Stimulated activated CD8-positive, alpha-beta memory T cell treated with anti-CD3 and anti-CD28 coated beads, Interleukin-15, amount 100 ng/mL, for 24 hours (primary cell): Measurements from ENCODE around the gene ERMP1.
"Not testable (repeated sequence)": the region's sequence is repeated elsewhere in the genome, so short reads cannot be mapped to it uniquely, and the experiment has no call there.

Experiments used
- DNase-seq: peaks from one replicate; pipeline ENCODE4 v3.0.0-alpha.2; 2020; ENCODE audit warnings: low read depth

ERMP1 gene

DNA sequence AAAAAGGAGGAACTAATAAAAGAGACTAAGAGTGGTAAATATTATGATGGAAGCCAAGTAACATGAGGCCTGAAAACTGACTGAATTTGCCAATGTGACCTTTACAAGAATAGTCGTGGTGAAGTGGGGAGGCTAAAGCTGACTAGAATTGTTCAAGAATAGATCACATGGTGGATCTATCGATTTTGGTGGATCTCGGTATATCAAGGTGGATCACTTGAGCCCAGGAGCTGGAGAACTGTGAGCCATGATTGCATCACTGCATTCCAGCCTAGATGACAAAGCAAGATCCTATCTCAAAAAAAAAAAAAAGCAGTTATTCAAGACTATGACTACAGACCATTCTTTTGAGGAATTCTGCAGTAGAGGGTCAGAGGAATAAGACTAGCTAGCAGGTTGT is 15.1 kb downstream of the ERMP1 start:
- DNase-seq, result no peak

DNA sequence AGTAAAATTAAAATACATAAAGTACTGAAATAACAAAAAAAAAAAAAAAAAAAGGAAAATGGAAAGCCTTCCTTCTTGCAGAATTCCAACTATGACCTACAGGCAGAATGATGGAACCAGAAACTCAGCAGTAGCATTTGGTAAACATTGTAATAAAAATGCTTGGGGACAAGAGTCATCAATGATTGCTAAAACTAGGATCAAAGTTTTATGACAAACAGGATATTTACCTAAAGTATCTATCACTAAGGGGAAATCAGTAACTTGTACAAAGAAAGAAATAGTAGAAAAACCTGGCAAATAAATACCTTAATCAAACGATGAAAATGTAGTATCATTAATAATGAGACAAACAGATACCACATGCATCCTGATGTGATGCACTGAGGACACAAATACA is 17.5 kb downstream of the ERMP1 start:
- DNase-seq, result no peak

DNA sequence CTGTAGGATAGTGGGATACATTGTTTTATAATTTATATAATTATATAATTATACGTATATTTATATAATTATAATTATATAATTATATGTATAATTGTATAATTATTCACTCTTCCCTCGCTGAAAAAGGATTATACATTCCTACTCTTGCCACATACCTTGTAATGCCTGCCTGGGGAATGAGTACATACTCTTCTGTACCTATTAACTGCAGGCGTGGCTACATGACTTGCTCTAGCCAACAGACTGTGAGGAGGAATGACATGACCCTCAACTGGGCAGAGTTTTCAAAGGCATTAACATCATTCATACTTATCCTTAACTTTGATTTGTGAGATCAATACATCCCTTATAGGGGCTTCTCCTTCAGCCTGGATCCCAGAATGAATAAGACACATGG is 19.1 kb downstream of the ERMP1 start:
- no peak for DNase-seq

DNA sequence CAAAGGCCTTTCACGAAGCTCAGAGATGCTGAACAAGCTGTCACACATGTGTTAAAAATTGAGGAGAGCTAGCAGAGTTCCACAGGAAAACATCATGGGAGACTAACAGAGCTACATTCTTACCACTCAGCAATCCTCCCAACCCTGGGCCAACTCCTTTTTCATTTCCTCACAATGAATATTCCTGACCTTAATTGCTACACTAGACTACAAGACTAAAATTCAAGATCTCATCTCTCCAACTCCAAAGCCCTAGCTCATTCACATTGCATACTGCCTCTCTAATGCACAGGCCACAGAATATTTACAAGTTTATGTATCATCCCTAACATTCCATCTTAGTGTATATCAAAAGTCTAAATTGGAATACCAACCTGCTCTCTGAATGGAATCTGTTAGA is 21.2 kb downstream of the ERMP1 start:
- DNase-seq, result no peak

DNA sequence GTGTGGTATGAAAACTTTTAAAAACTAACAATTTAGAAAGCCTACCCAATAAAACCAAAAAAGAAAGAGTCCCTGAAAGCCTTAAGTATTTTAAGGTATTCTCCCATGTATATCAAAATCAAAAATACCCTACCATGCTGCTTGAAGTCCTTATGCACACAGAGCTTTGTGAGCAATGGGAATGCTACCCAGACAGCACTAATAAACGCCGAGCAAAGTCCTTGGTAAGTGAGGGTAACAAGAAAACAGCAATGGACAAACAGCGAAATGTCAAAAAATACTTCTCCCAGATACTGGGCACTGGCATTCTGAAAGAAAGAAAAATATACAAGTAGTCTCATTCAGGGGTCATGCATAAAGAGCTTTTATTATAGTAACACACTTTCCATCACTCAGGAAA is 27.4 kb downstream of the ERMP1 start:
- no peak for DNase-seq

DNA sequence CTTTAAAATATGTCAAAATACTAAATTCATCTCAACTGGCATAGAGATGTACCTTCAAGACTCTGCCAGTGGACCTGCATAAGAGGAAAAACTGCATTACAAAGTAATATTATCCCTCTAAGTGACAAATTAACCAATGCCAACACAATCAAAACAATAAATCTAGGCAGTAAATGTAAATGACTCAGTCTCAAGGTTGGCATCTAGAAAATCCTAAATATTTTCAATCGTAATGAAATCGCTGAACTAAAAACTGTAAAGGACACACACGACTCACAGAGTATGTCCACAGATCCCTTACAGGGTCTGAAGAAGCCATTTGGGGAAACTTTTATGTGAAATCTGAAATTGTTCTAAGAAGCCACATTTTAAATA is 31.2 kb downstream of the ERMP1 start:
- DNase-seq, result no peak

DNA sequence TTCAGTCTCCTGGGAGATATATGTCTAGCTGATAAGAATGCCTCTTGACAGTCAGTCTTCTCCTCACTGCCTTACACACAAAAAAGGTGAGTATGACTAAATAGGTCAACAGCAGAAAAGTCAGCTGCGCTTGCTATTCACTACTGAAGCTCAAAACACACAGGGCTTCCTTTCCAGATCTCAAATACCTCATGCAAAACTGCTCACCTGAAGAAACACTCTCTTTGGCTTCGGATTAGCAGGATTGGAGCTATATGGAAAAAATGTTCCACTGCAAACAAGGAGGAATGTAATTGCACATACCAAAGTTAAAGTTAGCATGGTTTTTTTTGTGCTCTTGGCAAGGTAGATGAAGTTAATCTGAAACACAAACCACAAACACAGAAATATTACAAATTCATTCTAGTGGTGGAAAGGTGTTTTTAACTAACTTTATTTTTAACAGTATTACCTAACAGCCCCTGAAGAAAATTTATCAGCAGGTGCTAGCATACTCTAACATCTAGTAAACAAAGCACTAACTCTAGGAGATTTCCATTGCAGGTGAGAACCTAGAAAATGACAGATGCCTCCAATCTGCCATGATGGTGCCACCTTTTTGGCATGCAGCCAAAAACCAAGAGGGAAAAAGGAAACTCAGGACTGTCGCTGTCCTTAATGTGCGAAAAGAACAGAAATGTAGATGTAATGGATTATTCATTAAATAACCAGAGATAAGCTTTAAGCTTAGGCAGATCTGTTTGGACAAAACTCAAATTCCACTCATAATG is 31.8 kb downstream of the ERMP1 start:
- no peak for DNase-seq

DNA sequence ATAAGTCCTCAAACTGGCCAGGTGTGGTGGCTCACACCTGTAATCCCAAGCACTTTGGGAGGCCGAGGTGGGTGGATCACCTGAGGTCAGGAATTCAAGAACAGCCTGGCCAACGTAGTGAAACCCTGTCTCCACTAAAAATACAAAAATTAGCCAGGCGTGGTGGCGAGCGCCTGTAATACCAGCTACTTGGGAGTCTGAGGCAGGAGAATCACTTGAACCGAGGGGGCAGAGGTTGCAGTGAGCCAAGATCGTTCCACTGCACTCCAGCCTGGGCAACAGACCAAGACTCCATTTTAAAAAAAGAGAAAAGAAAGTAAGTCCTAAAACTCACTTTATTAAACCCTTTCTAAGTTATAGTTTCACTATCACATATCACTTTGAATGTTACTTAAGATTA is 32.5 kb downstream of the ERMP1 start:
- DNase-seq, result not testable (repeated sequence)

DNA sequence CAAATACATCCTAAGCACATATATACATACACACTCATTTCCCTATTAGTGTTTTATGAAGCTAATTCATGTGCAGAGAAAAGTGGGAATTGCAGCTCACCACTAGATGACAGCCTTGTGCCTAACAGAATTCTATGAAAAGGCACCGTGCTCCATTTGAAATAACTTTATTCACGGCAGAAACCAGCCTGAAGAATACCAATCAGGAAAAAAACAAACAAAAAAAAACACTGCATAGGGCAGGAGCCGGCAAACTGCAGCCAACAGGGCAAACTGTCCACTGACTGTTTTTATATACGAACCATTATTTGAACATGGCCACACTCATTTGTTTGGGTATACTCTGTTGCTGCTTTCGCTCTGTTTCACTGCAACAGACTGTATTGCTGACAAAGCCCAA is 33.6 kb downstream of the ERMP1 start:
- DNase-seq, result no peak

DNA sequence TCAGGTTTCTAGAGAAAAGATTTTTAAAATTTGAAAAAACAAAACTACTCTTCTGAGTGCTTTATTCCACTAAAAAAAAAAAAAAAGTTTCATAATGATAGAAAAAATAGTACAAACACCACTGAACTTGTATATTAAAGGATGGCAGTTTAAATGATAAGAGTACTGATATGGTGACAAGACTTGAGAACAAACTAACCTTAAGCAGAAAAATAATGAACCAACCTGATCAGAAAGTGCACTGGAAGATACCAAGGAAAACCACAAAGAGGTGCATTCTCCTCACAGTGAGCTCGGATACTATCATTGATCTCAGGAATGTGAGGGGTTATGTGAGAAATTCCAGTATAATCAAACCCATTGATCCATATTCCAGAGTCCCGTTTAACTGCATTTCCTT is 34.3 kb downstream of the ERMP1 start:
- DNase-seq, result no peak

DNA sequence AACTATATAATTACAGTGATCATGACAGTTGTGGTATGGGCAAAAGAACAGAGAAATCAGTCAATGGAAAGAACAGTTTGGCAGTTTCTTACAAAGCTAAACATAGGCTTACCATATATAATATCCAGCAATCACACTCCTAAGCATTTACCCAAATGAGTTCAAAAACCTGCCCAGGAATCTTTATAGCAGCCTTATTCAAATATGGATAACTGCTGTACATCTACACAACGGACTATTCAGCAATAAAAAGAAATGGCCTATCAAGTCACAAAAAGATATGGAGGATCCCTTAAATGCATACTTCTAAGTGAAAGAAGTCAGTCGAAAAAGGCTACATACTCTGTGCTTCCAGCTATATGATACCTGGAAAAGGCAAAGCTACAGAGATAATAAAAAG is 36.6 kb downstream of the ERMP1 start:
- DNase-seq, result no peak

DNA sequence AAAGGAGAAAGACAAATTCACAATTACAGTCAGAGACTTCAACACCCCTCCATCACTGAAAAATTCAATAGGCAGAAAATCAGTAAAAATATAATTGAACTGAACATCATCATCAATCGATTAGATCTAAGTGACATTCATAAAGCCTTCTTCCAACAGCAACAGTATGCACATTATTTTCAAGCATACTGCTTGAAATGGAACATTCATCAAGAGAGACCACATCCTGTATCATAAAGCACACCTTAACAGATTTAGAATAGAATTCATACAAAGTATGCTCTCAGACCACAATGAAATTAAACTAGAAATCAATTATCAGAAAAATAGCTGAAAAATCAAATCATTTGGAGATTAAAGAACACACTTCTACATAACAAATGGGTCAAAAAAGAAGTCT is 39.1 kb downstream of the ERMP1 start:
- no peak for DNase-seq

DNA sequence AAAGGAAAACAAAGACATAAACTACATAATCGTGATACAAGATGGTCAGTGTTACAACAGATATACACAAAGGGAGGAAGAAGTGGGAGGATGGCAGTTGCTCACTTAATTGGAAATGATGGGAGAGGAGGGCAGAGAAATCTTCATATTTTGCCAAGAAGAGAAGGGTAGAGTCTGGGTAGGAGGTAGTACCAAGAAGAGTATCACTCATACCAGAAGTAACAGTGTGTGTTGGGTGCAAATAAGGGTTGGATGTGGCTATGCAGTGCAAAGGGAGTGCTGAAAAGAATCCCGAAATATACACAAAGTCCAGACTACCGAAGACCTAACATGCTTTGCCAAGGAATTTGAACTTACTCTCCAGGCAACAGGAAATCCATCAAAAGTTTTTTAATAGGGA is 41.0 kb downstream of the ERMP1 start:
- no peak for DNase-seq

DNA sequence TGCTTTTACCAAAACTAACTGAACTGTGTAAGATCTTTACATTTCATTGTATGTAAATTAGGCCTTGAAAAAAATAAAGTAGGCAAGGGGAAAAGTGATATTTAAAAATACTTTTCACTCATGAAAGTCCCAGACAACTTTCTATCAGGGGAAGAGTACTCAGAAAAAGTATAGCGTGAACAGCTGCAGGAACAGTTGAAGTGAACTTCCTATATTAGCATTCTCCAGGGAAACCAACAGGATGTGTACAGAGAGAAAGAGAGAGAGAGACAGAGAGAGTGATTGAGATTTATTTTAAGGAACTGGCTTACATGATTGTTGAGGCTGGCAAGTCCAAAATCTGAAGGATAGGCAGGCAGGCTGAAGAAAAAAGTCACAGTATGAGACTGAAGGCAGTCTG is 42.0 kb downstream of the ERMP1 start:
- no peak for DNase-seq

DNA sequence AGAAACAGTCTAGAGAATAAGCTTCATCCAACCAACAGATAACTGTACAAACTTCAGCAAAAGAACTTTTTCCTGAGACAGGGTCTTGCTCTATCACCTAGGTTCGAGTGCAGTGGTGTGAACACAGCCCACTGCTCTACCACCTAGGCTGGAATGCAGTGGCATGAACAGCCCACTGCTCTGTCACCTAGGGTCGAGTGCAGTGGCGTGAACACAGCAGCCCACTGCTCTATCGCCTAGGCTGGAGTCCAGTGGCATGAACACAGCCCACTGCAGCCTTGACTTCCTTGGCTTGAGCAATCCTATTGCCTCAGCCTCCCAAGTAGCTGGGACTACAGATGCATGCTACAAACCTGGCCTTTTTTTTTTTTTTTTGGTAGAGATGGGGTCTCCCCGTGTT is 43.4 kb downstream of the ERMP1 start:
- no peak for DNase-seq

DNA sequence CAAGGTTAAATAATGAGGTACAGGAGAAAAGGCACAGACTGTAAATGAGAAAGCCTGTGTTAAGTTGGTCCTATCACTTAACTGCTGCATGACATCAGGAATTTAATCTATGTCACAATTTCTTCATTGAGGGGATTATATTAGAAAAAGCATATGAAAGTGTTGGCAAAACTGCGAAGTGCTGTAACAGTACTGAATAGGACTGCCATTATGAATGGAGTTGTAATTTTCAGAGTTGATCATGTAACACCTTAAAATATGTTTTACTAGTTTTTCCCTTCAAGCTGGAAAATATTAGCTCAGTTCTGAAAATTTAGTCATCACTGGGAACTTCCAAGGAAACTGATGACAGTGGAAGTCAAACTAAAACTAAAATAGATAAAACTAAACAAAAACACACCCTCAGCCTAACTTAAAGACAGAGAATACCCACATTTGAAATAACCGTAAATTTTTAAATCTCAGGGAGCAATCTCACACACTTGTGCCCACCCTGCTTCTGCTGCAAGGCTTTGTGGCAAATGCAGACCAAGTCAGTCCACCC is 45.1 kb downstream of the ERMP1 start:
- DNase-seq, result no peak

DNA sequence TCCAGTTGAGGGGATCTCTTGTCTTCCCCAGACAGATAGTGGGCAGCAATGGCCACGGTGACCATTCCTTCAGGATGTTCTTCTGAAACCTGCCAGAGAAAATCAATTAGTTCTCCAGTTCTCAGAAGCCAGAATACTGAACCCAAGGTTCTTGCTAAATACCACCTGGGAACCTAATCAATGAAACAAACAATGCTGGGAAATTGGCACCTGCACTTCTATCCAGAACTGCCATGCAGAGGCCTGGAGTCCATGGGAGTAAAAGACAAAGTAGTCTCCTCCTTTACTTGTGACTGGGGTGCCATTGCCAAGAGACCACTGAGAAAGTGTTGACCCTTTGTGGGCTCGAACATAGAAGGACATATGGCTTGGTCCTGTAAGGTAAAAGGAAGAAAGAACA is 45.7 kb downstream of the ERMP1 start:
- DNase-seq, result no peak

DNA sequence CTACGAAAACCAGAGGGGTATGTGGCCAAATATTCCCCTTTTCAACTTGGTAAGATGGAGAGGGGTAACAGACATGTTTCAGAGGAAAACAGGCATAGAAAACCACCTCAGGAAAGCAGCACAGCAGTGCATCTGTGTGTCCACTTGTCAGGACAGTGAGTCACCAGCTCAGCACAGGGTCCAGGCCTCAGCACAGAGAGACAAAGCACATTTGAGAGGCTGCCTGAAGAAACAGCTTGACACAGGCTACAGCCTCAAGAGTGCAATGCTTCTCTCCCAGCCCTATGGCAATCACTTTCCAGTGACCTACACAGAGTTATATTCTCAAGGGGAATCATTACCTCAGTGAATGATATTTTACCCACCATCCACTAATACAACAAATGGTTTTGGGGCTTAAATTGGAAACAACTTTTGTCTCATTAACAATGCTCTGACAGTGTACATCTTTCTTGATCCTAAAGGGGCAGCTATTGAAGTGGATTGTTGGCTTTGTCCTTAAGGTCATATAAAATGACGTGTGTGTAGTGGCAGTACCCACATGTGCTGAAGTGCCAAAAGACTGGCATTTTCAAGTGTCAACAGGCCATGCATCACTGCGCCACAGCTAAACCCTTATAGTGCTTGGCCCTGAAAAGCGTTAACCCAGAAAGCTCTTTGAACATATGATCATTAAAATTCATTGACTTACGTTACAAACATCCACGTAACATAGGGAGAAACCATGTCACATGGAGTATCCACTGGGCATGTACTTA is 46.4 kb downstream of the ERMP1 start:
- DNase-seq, result no peak

DNA sequence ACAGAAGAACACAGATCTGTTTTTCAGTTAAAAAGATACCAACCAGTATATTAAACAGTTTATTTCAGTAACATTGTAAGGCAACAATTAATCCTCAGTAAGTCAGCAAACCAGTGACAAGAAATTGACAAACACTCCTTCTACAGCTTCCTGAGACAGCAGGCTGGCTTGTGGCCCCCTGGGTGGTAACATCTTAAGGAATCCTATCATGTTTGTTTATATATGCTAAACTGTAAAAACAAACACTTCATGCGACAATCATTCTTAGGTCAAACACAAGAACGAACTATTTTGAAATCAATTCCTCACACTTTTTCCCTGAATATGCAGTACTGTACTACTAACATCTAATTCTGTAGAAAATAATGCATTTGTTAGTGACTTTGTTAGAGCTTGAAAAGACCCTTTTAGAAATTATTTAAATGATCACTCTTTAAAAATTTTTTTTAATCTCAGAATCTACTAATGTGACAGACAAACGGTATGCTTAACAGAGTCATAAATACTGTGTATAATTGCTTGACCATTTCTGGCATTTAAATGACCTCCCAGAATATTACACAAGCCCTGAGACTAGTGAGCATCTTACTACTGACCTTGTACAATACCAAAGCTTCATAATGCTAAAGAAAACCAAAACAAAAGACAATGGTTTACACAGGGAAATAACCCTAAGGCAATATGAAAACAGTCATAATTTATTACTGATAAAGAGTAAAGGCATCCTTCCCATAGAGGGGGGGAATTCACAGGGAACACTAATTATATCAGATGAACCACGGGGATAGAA is 48.2 kb downstream of the ERMP1 start:
- DNase-seq, result no peak

DNA sequence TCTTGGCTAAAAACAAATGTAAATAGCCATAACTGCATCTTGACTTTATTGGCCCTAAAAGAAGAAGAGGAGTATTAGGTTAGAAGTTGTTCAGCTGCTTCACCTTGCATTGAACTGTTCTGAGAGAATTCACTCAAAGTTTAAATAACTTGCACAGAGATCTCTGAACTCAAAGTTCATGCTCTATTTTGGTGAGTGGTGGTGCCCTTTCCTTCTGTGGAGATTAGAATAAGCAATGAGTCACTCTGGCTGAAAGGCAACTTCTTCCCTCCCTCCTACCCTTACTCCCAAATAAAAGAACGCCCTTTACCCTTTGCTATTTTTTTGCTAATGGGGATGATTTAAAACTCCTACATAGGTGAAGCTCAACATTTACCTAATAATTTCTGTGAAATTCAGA is 48.9 kb downstream of the ERMP1 start:
- no peak for DNase-seq

DNA sequence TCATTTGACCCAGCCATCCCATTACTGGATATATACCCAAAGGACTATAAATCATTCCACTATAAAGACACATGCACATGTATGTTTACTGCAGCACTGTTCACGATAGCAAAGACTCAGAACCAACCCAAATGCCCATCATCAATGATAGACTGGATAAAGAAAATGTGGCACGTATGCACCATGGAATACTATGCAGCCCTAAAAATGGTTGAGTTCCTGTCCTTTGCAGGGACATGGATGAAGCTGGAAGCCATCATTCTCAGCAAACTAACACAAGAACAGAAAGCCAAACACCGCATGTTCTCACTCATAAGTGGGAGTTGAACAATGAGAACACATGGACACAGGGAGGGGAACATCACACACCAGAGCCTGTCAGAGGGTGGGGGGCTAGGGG is 49.5 kb downstream of the ERMP1 start:
- DNase-seq, result not testable (repeated sequence)

DNA sequence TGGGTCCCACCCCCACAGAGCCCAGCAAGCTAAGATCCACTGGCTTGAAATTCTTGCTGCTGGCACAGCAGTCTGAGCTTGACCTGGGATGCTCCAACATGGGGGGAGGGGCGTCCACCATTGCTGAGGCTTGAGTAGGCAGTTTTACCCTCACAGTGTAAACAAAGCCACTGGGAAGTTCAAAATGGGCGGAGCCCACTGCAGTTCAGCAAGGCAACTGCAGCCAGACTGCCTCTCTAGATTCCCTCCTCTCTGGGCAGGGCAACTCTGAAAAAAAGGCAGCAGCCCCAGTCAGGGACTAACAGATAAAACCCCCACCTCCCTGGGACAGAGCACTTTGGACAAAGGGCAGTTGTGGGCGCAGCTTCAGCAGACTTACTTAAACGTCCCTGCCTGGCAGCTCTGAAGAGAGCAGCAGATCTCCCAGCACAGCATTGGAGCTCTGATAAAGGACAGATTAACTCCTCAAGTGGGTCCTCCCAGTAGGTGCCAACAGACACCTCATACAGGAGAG is 53.2 kb downstream of the ERMP1 start:
- not testable (repeated sequence) for DNase-seq

DNA sequence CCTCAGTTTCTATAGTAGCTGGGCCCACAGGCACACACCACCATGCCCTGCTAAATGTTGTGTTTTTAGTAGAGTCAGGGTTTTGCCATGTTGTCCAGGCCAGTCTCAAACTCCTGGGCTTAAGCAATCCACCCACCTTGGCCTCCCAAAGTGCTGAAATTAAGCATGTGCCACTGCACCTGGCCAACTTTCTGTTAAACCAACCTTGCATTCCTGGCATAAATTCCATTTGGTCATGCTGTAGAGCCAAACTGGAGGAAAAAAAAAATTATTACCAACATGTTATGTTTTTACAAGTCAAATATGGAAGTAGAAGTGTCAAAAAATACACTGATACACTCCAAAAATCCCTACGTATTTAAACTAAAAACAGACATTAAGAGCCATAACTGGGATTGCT is 54.1 kb downstream of the ERMP1 start:
- DNase-seq, result no peak
